Measurements from ENCODE around the gene TWIST2. TPM values are rescaled to one million over a fixed set of nuclear protein-coding genes. Genes with fewer than 3 reads are reported as not detected.

The TWIST2 gene
- total RNA-seq, 2 donors from 2014 or later: 6.2 to 26.1 TPM

DNA sequence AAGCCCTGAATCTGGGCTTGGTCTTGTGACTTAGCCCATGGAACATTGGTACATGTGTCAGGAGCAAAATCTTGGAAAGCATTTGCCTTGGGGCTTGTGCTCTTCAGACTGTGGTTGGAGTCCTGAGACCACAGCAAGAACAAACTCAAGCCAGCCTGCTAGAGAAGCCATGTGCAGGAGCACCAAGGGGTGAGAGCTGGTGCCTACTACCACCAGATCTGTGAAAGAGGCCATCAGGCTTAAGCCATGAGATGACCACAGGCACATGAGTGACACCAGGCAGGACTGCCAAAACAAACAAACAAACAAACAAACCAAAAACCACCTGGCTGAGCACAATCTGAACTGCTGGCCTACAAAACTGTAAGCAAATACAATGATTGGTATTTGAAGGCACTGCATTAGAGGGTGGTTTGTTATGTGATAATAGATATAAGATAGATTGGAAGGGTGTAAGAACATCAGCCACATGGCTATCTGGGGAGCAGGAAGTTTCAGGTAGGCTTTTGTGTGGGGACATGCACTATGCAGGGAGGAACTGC lies 9.0 kb upstream of the TWIST2 start:
- no peak overlapping the region for H3K27ac ChIP-seq
- no peaks in the 10 kb centered on the region for H3K4me1 ChIP-seq
- peaks cover 0 to 7% of the 10 kb centered on the region in 2 donors for H3K9me3 ChIP-seq
- no peaks in the 10 kb centered on the region for H3K27me3 ChIP-seq
- DNase-seq (ENCODE audit: low spot score): no peak
- H3K4me3 ChIP-seq: no peak overlapping the region
- TF ChIP-seq, protein P1, sequence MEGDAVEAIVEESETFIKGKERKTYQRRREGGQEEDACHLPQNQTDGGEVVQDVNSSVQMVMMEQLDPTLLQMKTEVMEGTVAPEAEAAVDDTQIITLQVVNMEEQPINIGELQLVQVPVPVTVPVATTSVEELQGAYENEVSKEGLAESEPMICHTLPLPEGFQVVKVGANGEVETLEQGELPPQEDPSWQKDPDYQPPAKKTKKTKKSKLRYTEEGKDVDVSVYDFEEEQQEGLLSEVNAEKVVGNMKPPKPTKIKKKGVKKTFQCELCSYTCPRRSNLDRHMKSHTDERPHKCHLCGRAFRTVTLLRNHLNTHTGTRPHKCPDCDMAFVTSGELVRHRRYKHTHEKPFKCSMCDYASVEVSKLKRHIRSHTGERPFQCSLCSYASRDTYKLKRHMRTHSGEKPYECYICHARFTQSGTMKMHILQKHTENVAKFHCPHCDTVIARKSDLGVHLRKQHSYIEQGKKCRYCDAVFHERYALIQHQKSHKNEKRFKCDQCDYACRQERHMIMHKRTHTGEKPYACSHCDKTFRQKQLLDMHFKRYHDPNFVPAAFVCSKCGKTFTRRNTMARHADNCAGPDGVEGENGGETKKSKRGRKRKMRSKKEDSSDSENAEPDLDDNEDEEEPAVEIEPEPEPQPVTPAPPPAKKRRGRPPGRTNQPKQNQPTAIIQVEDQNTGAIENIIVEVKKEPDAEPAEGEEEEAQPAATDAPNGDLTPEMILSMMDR (IDR thresholded peaks at IDR 0.05): no peak
- no peaks in the 10 kb centered on the region for H3K36me3 ChIP-seq

DNA sequence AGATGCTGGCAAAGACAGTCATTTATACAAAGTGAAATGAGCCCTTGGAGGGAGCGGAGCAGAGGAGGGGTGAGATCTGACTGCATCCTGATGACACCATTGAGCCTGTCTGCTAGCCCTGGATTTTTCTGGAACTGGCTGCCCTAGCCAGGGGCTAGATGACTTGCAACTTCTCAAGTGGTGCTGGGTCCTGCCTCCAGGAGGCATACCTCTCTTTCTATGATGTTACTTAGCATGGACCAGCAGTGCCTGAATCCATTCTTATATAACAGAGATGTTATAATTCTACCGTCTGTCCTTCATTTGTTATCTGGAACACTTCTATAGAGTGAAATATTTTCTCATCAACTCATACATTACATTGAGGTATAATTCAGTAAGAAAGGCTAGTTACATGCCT lies 8.5 kb upstream of the TWIST2 start:
- H3K27me3 ChIP-seq: no peaks in the 10 kb centered on the region
- no peaks in the 10 kb centered on the region for H3K4me1 ChIP-seq
- no peak for DNase-seq (ENCODE audit: low spot score)
- H3K27ac ChIP-seq: no peak overlapping the region
- H3K4me3 ChIP-seq: no peak overlapping the region
- TF ChIP-seq, protein P1 (IDR thresholded peaks at IDR 0.05): no peak
- H3K36me3 ChIP-seq: no peaks in the 10 kb centered on the region
- peaks cover 0 to 7% of the 10 kb centered on the region in 2 donors for H3K9me3 ChIP-seq

DNA sequence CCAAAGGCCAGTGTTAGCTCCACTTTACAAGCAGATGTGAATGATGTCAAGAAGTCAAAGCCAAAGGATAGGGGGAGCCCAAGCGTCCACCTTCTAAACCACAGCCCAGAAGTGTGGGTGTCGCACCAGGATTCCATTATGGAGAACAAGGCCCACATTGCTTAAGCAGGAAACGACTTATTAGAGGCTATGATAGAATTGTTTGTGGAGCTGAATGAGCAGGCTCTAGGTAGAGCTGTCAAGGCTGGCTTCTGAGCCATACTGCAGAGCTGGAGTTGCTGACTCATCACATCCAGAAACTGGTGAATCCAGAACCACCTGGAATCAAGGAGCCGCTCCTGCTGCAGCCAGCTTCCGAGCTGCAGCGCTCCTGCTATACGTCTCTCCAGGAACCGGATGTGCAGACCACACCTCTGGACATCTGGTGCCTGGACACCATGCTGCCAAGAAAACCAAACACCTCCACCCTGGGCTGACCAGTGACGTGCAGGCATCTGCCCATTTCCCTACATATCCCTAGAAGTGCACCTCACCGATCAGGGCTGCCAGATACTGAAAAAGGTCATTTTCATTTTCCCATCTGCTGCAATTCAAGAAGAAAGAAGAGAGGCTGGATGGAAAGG lies 6.2 kb upstream of the TWIST2 start:
- H3K9me3 ChIP-seq: peaks cover 0 to 7% of the 10 kb centered on the region in 2 donors
- TF ChIP-seq, protein P1 (IDR thresholded peaks at IDR 0.05): no peak
- H3K4me3 ChIP-seq: no peak overlapping the region
- H3K4me1 ChIP-seq: peaks cover 0 to 3% of the 10 kb centered on the region in 2 donors
- peaks cover 0 to 8% of the 10 kb centered on the region in 2 donors for H3K27me3 ChIP-seq
- no peaks in the 10 kb centered on the region for H3K36me3 ChIP-seq
- no peak for DNase-seq (ENCODE audit: low spot score)
- no peak overlapping the region for H3K27ac ChIP-seq

- no peaks in the 10 kb centered on the region for H3K36me3 ChIP-seq
- peaks cover 0 to 19% of the 10 kb centered on the region in 2 donors for H3K4me1 ChIP-seq
- H3K27ac ChIP-seq: no peak overlapping the region
- TF ChIP-seq, protein P1 (IDR thresholded peaks at IDR 0.05): no peak
- peaks cover 0 to 20% of the 10 kb centered on the region in 2 donors for H3K27me3 ChIP-seq
- H3K4me3 ChIP-seq: no peak overlapping the region
- H3K9me3 ChIP-seq: peaks cover 0 to 7% of the 10 kb centered on the region in 2 donors
- no peak for DNase-seq (ENCODE audit: low spot score)
Measured at GRCh38 chr2:238843476-238843875, 4.4 kb upstream of the TWIST2 start.

DNA sequence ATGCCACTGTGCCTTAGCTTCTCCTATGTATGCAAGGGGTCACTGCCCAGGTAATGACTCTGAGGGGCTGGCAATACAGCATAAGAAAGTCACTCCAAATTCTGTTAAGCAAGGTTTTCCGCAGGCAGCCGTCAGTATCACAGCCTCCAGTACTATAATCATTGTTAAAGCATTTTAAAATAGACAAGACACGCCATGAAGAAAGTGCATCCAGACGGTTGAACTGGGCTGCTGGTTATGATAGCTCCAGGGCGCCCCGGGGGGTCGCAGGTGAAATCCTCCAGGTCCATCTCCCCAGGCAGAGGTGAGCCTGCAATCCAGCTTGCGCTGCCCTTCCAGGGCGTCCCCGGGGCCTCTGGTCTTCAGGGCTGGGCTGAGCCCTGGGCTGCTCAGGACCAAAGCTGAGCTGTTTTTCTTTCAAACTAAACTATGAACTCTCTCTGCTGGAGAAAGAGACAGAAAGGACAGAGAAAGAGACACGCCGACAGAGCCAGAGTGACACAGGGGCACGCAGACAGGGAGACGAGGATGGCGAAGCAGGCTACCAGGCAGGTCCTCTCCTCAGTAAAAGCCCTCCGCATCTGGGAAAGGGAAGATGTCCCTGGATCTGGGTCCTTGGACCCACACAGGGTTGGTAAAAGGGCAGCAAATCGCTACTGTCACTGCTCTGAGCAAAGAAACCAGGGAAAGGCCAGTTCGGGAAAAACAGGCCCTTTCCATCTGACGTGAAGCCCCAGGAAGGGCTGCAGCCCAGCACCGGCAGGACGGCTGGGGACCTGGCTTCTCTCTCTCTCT lies 2.1 kb upstream of the TWIST2 start:
- no peaks in the 10 kb centered on the region for H3K36me3 ChIP-seq
- H3K9me3 ChIP-seq: no peaks in the 10 kb centered on the region
- H3K4me1 ChIP-seq: peaks cover 0 to 28% of the 10 kb centered on the region in 2 donors
- TF ChIP-seq, protein P1 (IDR thresholded peaks at IDR 0.05): no peak
- H3K4me3 ChIP-seq: peak overlapping the region in 1 of 2 donors; percentile 62
- H3K27ac ChIP-seq: peak overlapping the region in 1 of 2 donors; percentile 76
- DNase-seq (ENCODE audit: low spot score): no peak
- H3K27me3 ChIP-seq: peaks cover 0 to 25% of the 10 kb centered on the region in 2 donors

All from right atrium auricular region (tissue), 2 donors.